ENCODE results near the gene HOMER2.

DNA sequence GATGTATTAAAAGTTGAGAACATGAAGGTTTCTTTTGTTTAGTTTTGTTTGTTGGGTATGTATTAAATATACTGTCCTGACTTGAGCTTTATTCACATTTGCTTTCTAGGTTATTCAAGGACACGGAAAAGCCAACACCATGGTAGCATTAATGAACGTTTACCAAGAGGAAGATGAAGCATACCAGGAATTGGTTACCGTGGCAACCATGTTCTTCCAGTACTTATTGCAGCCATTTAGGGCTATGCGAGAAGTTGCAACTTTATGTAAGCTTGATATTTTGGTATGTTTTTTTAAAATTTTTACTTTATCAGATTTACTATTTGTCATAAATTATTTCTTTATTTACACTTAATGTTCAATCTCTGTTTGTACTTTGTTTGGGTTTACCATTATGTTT, 139.5 kb downstream of the HOMER2 start:
- TF ChIP-seq, protein P1, sequence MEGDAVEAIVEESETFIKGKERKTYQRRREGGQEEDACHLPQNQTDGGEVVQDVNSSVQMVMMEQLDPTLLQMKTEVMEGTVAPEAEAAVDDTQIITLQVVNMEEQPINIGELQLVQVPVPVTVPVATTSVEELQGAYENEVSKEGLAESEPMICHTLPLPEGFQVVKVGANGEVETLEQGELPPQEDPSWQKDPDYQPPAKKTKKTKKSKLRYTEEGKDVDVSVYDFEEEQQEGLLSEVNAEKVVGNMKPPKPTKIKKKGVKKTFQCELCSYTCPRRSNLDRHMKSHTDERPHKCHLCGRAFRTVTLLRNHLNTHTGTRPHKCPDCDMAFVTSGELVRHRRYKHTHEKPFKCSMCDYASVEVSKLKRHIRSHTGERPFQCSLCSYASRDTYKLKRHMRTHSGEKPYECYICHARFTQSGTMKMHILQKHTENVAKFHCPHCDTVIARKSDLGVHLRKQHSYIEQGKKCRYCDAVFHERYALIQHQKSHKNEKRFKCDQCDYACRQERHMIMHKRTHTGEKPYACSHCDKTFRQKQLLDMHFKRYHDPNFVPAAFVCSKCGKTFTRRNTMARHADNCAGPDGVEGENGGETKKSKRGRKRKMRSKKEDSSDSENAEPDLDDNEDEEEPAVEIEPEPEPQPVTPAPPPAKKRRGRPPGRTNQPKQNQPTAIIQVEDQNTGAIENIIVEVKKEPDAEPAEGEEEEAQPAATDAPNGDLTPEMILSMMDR (IDR thresholded peaks at IDR 0.05; ENCODE audit: low read depth, low read length, poor library complexity, severe bottlenecking) = no peak
- no peak for TF ChIP-seq EZH2phosphoT487 (IDR thresholded peaks at IDR 0.05; ENCODE audit: borderline replicate concordance, low read length)
